Keratinocyte (primary cell): ENCODE results near the gene NOTCH4. TPM values are rescaled to one million over a fixed set of nuclear protein-coding genes. Genes with fewer than 3 reads are reported as not detected.
"Not testable (repeated sequence)": the region's sequence is repeated elsewhere in the genome, so short reads cannot be mapped to it uniquely, and the experiment has no call there.

Experiments
- DNase-seq: peaks from one replicate; pipeline ENCODE4 v3.0.0-alpha.2; 2011; ENCODE audit warnings: low read depth, missing footprints, low spot score
- FAIRE-seq: peaks from 2 replicates; lab custom pipeline; 2011; peaks lifted over from hg19 to GRCh38; lab: Jason Lieb, UNC
- H2AFZ ChIP-seq: 2 replicates; pipeline ENCODE4 v1.6.0; 2012; ENCODE audit warnings: low read length, control low read depth, inconsistent platforms; ENCODE audit not compliant: control insufficient read depth
- H3K27ac ChIP-seq: 2 replicates; pipeline ENCODE4 v1.5.1; 2011; ENCODE audit warnings: low read length; ENCODE audit not compliant: control insufficient read depth, insufficient read depth
- H3K27me3 ChIP-seq: 3 replicates; pipeline ENCODE4 v1.6.0; 2011; ENCODE audit warnings: low read length; ENCODE audit not compliant: control insufficient read depth, insufficient read depth; ENCODE audit errors: extremely low read depth
- H3K36me3 ChIP-seq, 2 experiments: 2 replicates in 1 of 2; 3 replicates in 1 of 2; pipeline ENCODE4 v1.5.1; 2011; ENCODE audit warnings: low read length in 2 of 2, mild to moderate bottlenecking in 1 of 2; ENCODE audit not compliant: control insufficient read depth in 2 of 2, insufficient read depth in 2 of 2; ENCODE audit errors: extremely low read depth in 1 of 2
- H3K4me1 ChIP-seq: 3 replicates; pipeline ENCODE4 v1.5.1; 2011; ENCODE audit warnings: low read length; ENCODE audit not compliant: control insufficient read depth, insufficient read depth; ENCODE audit errors: extremely low read depth
- H3K4me2 ChIP-seq: 3 replicates; pipeline ENCODE4 v1.6.0; 2011; ENCODE audit warnings: low read depth, low read length; ENCODE audit not compliant: control insufficient read depth, insufficient read depth; ENCODE audit errors: extremely low read depth
- H3K4me3 ChIP-seq, 3 experiments: fragments of 200-600 bp in 1 of 3; sonication (generic) in 1 of 3; 2 replicates in 2 of 3; 3 replicates in 1 of 3; pipeline ENCODE4 v1.5.1; 2011 to 2016; ENCODE audit warnings: low read length in 3 of 3, mild to moderate bottlenecking in 3 of 3, control low read depth in 2 of 3, inconsistent platforms in 1 of 3, low read depth in 1 of 3, mixed read lengths in 1 of 3, mixed run types in 1 of 3, moderate library complexity in 1 of 3; ENCODE audit not compliant: control insufficient read depth in 2 of 3, insufficient read depth in 2 of 3; ENCODE audit errors: extremely low read depth in 1 of 3
- H3K79me2 ChIP-seq: 2 replicates; pipeline ENCODE4 v1.6.0; 2012; ENCODE audit warnings: low read length; ENCODE audit not compliant: control insufficient read depth, insufficient read depth
- H3K9ac ChIP-seq: 3 replicates; pipeline ENCODE4 v1.6.0; 2011; ENCODE audit warnings: low read length; ENCODE audit not compliant: control insufficient read depth, insufficient read depth; ENCODE audit errors: extremely low read depth
- H3K9me1 ChIP-seq: 3 replicates; pipeline ENCODE4 v1.6.0; 2011; ENCODE audit warnings: low read length; ENCODE audit not compliant: control insufficient read depth, insufficient read depth; ENCODE audit errors: extremely low read depth
- H3K9me3 ChIP-seq: 2 replicates; pipeline ENCODE4 v1.5.1; 2012; ENCODE audit warnings: low read depth, low read length; ENCODE audit not compliant: control insufficient read depth
- H4K20me1 ChIP-seq: 3 replicates; pipeline ENCODE4 v1.6.0; 2011; ENCODE audit warnings: low read length; ENCODE audit not compliant: control insufficient read depth, insufficient read depth; ENCODE audit errors: extremely low read depth
- CTCF ChIP-seq, 3 experiments: IDR thresholded peaks in 1 of 3; conservative IDR thresholded peaks in 1 of 3; optimal IDR thresholded peaks in 1 of 3; 2 replicates in 2 of 3; 3 replicates in 1 of 3; pipeline versions ENCODE3 to v1.5.1; 2011; ENCODE audit warnings: low read length in 3 of 3, mild to moderate bottlenecking in 3 of 3, moderate library complexity in 2 of 3, control low read depth in 1 of 3, inconsistent platforms in 1 of 3; ENCODE audit not compliant: insufficient read depth in 2 of 3; ENCODE audit errors: extremely low read depth in 1 of 3
- EZH2 ChIP-seq: IDR thresholded peaks from one replicate; pipeline ENCODE4 v1.6.1; 2012; ENCODE audit warnings: inconsistent platforms, mild to moderate bottlenecking, low read length, moderate library complexity
- dilution Hi-C: fragments of 300-500 bp; cut with MboI; formaldehyde crosslinking; loops from one replicate; pipeline ENCODE4 v1.7.0; 2020; ENCODE audit warnings: low sequenced_read_pairs; ENCODE audit not compliant: extremely low pct_ligation_motif_present
- polyA plus RNA-seq, 5 experiments: library from polyadenylated mRNA; depleted of rRNA in 3 of 5; stranded (reverse) in 3 of 5; stranded (forward) in 1 of 5; unstranded in 1 of 5; fragments of >200 nt; gene quantifications; 1 replicate in 1 of 5; 2 replicates in 3 of 5; 3 replicates in 1 of 5; pipeline versions ENCODE4 v1.2.1 to v1.2.3, GENCODE V29; 2011 to 2012; ENCODE audit warnings: missing spikeins in 2 of 5, low read depth in 1 of 5, low replicate concordance in 1 of 5

Gene NOTCH4
- polyA plus RNA-seq, 1 donor (not counting 4 experiments of a cell fraction or from before 2014, with no cell fraction given) = 0.07 TPM

GRCh38 chr6:32212076-32212760 lies 11.6 kb downstream of the NOTCH4 start:
- H3K9me1 ChIP-seq = no peaks in the 10 kb centered on the region
- no peaks in the 10 kb centered on the region for H3K4me1 ChIP-seq
- no peak overlapping the region for H2AFZ ChIP-seq
- H4K20me1 ChIP-seq = no peaks in the 10 kb centered on the region
- no peaks in the 10 kb centered on the region for H3K36me3 ChIP-seq
- TF ChIP-seq CTCF (optimal IDR thresholded peaks at IDR 0.05 in 1 of 3, IDR thresholded peaks at IDR 0.05 in 1 of 3, conservative IDR thresholded peaks at IDR 0.05 in 1 of 3; ENCODE audit: extremely low read depth in 1 of 3, insufficient read depth in 2 of 3, low read length in 3 of 3) (no peak), EZH2 (no peak)
- no peaks in the 10 kb centered on the region for H3K9me3 ChIP-seq
- H3K27me3 ChIP-seq = no peaks in the 10 kb centered on the region
- H3K27ac ChIP-seq = no peak overlapping the region
- FAIRE-seq = no peak
- no peak overlapping the region for H3K4me2 ChIP-seq
- no peak overlapping the region for H3K9ac ChIP-seq
- no peak overlapping the region for H3K4me3 ChIP-seq
- DNase-seq = no peak
- dilution Hi-C loops = no loop called here
- no peaks in the 10 kb centered on the region for H3K79me2 ChIP-seq

DNA sequence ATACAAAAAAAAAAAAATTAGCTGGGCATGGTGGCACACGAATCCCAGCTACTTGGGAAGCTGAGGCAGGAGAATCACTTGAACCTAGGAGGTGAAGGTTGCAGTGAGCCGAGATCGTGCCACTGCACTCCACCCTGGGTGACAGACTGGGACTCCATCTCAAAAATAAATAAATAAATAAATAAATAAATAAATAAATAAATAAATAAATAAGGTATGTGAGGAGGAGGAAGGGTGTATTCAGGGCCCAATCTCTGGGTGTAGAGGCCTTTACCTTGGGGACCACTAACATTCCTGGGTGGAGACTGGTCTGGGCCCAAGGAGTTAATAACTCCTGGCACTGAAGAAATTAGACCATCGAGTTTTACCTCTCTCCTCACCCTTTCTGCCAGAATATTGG lies 12.4 kb downstream of the NOTCH4 start:
- H3K9ac ChIP-seq, H3K36me3 ChIP-seq, H4K20me1 ChIP-seq, H2AFZ ChIP-seq, H3K9me3 ChIP-seq, H3K27me3 ChIP-seq, H3K4me2 ChIP-seq, H3K9me1 ChIP-seq, DNase-seq, FAIRE-seq, H3K79me2 ChIP-seq, H3K4me1 ChIP-seq, dilution Hi-C loops, H3K4me3 ChIP-seq, H3K27ac ChIP-seq: not testable (repeated sequence)

- no peak for FAIRE-seq
- Histone ChIP-seq H3K4me2 (no peak overlapping the region), H3K9ac (no peak overlapping the region), H3K4me3 (no peak overlapping the region), H2AFZ (no peak overlapping the region), H3K9me1 (no peaks in the 10 kb centered on the region), H4K20me1 (no peaks in the 10 kb centered on the region), H3K9me3 (no peaks in the 10 kb centered on the region), H3K27ac (no peak overlapping the region), H3K4me1 (no peaks in the 10 kb centered on the region), H3K36me3 (no peaks in the 10 kb centered on the region), H3K79me2 (no peaks in the 10 kb centered on the region), H3K27me3 (no peaks in the 10 kb centered on the region)
- no peak for DNase-seq
- TF ChIP-seq EZH2 = no peak
- TF ChIP-seq CTCF (optimal IDR thresholded peaks at IDR 0.05 in 1 of 3, IDR thresholded peaks at IDR 0.05 in 1 of 3, conservative IDR thresholded peaks at IDR 0.05 in 1 of 3; ENCODE audit: extremely low read depth in 1 of 3, insufficient read depth in 2 of 3, low read length in 3 of 3) = no peak
- dilution Hi-C loops = no loop called here
Measured at GRCh38 chr6:32210191-32210601, 13.7 kb downstream of the NOTCH4 start.
